Ovary (tissue), 9 donors: ENCODE measurements around the gene CD84. TPM values are rescaled to one million over a fixed set of nuclear protein-coding genes. Genes with fewer than 3 reads are reported as not detected.

Source experiments
- DNase-seq, 5 donors: peaks; one replicate each; pipeline ENCODE4 v3.0.0-alpha.2; 2019 to 2020
- H3K27ac ChIP-seq, 2 donors: fragments of 200-600 bp; one replicate each; pipeline versions ENCODE4 v1.5.1 to v1.8.0; 2019 to 2022
- H3K27me3 ChIP-seq: fragments of 200-600 bp; one replicate; pipeline ENCODE4 v1.8.0; 2022
- H3K36me3 ChIP-seq: fragments of 200-600 bp; sonication (generic); one replicate; pipeline ENCODE4 v1.5.1; 2019
- H3K4me1 ChIP-seq: one replicate; pipeline ENCODE4 v1.8.1; 2013; ENCODE audit warnings: mild to moderate bottlenecking, moderate library complexity; ENCODE audit not compliant: insufficient read depth
- H3K4me3 ChIP-seq: fragments of 200-600 bp; sonication (generic); one replicate; pipeline ENCODE4 v1.5.1; 2017
- H3K9me3 ChIP-seq, 2 donors: fragments of 200-600 bp in 1 of 2; sonication (generic) in 1 of 2; one replicate each; pipeline versions ENCODE4 v1.5.1 to v1.8.1; 2013 to 2019; ENCODE audit warnings: mild to moderate bottlenecking in 1 of 2, moderate library complexity in 1 of 2
- CTCF ChIP-seq, 3 donors: fragments of 450-650 bp in 2 of 3; fragments of 200-600 bp in 1 of 3; IDR thresholded peaks; one replicate each; pipeline versions ENCODE4 v1.5.1 to v1.8.0; 2016 to 2022; ENCODE audit warnings: antibody characterized with exemption in 3 of 3, mild to moderate bottlenecking in 1 of 3
- EP300 ChIP-seq: sonication (generic); formaldehyde crosslinking; IDR thresholded peaks from one replicate; pipeline ENCODE4 v1.6.1; 2017; ENCODE audit warnings: antibody characterized with exemption
- POLR2A ChIP-seq: fragments of 450-650 bp; IDR thresholded peaks from one replicate; pipeline ENCODE4 v1.6.1; 2017; ENCODE audit warnings: antibody characterized with exemption, mild to moderate bottlenecking, moderate library complexity
- WGBS, 3 donors: extraction: QIAGEN DNeasy Blood & Tissue Kit in 1 of 3; methylation state at CpG; one replicate each; pipeline versions ENCODE4 v1.1.5 to v1.1.7; 2013 to 2017; 5-methylcytosine and 5-hydroxymethylcytosine counted together
- intact Hi-C, 4 donors: fragments of 100-400 bp; cut with DNase I; formaldehyde crosslinking; loops; one replicate each; pipeline versions ENCODE4 v1.11.0 to v1.15.1; 2022 to 2023
- polyA plus RNA-seq, 2 donors: library from polyadenylated mRNA; stranded (reverse); fragments of 200-250 nt in 1 of 2; fragments of 350-450 nt in 1 of 2; fragmentation: Illumina TruSeq in 1 of 2; extraction: RNeasy Lipid Tissue Mini Kit (QIAGEN cat#74804) in 1 of 2; gene quantifications; one replicate each; pipeline ENCODE4 v1.2.3, GENCODE V29; 2013 to 2014
- total RNA-seq, 7 donors: library from RNA; depleted of rRNA in 2 of 7; stranded (reverse); fragments of >200 nt in 2 of 7; fragmentation: NEBNext Ultra II Directional in 3 of 7; extraction: Animal tissue kit (Norgen Biotek cat#: 25700) in 3 of 7; gene quantifications; one replicate each; pipeline versions ENCODE4 v1.1.0 to v1.2.4, GENCODE V29; 2016 to 2023
- donor health status: DM: no; HTN: no; CAD: no; lungs with moderate emphysema.
- donor health status: DM: no; HTN: no; CAD: no.
- donor health status: Bipolar disorder and iron deficiency.
- donor health status: DM: yes; HTN: yes; CAD: no.
- donor health status: DM: no; HTN: no; CAD: no.
- donor health status: DM: yes; HTN: yes; CAD: no.

The CD84 gene
- total and polyA plus RNA-seq, 9 donors = 0.48 to 10.9 (median 2.0) TPM

- Histone ChIP-seq H3K27me3 (no peaks in the 10 kb centered on the region), H3K36me3 (no peaks in the 10 kb centered on the region), H3K9me3 (no peaks in the 10 kb centered on the region), H3K4me3 (no peak overlapping the region), H3K4me1 (no peaks in the 10 kb centered on the region), H3K27ac (no peak overlapping the region)
- DNase-seq = no peak
- WGBS, 3 donors = 73 to 78% (median 77%) methylated on average over 2 of the region's 2 CpGs
- intact Hi-C loops = no loop called here
- no peak for TF ChIP-seq EP300
- no peak for TF ChIP-seq POLR2A
- no peak for TF ChIP-seq CTCF (IDR thresholded peaks at IDR 0.05)
These were observed 26.9 kb downstream of the CD84 start for GRCh38 chr1:160552425-160552824.

- DNase-seq = no peak
- intact Hi-C loops = no loop called here
- no peaks in the 10 kb centered on the region for H3K27me3 ChIP-seq
- WGBS, 3 donors = 67 to 77% (median 70%) methylated on average over 6 of the region's 6 CpGs
- H3K9me3 ChIP-seq = no peaks in the 10 kb centered on the region
- no peaks in the 10 kb centered on the region for H3K4me1 ChIP-seq
- H3K4me3 ChIP-seq = no peak overlapping the region
- no peak for TF ChIP-seq EP300
- TF ChIP-seq CTCF (IDR thresholded peaks at IDR 0.05) = no peak
- TF ChIP-seq POLR2A = no peak
- no peaks in the 10 kb centered on the region for H3K36me3 ChIP-seq
- H3K27ac ChIP-seq = no peak overlapping the region
These were observed 28.7 kb downstream of the CD84 start for GRCh38 chr1:160550572-160551034.

- 84 to 88% (median 88%) methylated on average over 3 of the region's 3 CpGs for WGBS, 3 donors
- DNase-seq = no peak
- Histone ChIP-seq H3K36me3 (no peaks in the 10 kb centered on the region), H3K9me3 (no peaks in the 10 kb centered on the region), H3K4me1 (no peaks in the 10 kb centered on the region), H3K27ac (no peak overlapping the region), H3K4me3 (no peak overlapping the region), H3K27me3 (no peaks in the 10 kb centered on the region)
- intact Hi-C loops = no loop called here
- TF ChIP-seq CTCF (IDR thresholded peaks at IDR 0.05) = no peak
- no peak for TF ChIP-seq POLR2A
- no peak for TF ChIP-seq EP300
These were observed 29.7 kb downstream of the CD84 start for GRCh38 chr1:160549665-160550006.

GRCh38 chr1:160548960-160549664 lies 30.2 kb downstream of the CD84 start:
- WGBS, 3 donors = 65 to 74% (median 66%) methylated on average over 5 of the region's 5 CpGs

More at GRCh38 chr1:160548960-160549664, 30.2 kb downstream of the CD84 start:
- no peaks in the 10 kb centered on the region for H3K9me3 ChIP-seq
- no peaks in the 10 kb centered on the region for H3K4me1 ChIP-seq
- H3K4me3 ChIP-seq = no peak overlapping the region
- H3K36me3 ChIP-seq = no peaks in the 10 kb centered on the region
- H3K27ac ChIP-seq = no peak overlapping the region
- no peak for TF ChIP-seq EP300
- TF ChIP-seq POLR2A = no peak
- TF ChIP-seq CTCF (IDR thresholded peaks at IDR 0.05) = no peak
- DNase-seq = no peak
- intact Hi-C loops = no loop called here
- no peaks in the 10 kb centered on the region for H3K27me3 ChIP-seq
